Type B pancreatic cell (in vitro differentiated cells): ENCODE measurements around the gene TBX10. TPM values are rescaled to one million over a fixed set of nuclear protein-coding genes. Genes with fewer than 3 reads are reported as not detected.

ENCODE experiments used
- total RNA-seq: library from RNA; stranded (reverse); gene quantifications from 2 replicates; pipeline ENCODE4 v1.2.1, GENCODE V29; 2021; ENCODE audit warnings: low replicate concordance

TBX10 gene
- total RNA-seq, 1 donor from 2014 or later = not detected

Other genes starting within 250 kb of the TBX10 start
- 29.5 and 41.2 TPM in 2 replicates for gene RAD9A, start 247.8 kb downstream of the TBX10 start, total RNA-seq
- gene PPP1CA, start 237.9 kb downstream of the TBX10 start, total RNA-seq = 137 TPM in 2 replicates
- gene TBC1D10C, start 235.7 kb downstream of the TBX10 start, total RNA-seq = 0.87 TPM in 1 of 2 replicates, not detected in the other
- gene CARNS1, start 224.1 kb downstream of the TBX10 start, total RNA-seq = 0.31 and 1.5 TPM in 2 replicates
- gene RPS6KB2, start 211.3 kb downstream of the TBX10 start, total RNA-seq = 55.5 and 57.0 TPM in 2 replicates
- gene PTPRCAP, start 202.1 kb downstream of the TBX10 start, total RNA-seq = 1.1 and 2.0 TPM in 2 replicates
- 77.4 and 90.2 TPM in 2 replicates for gene CORO1B, start 196.3 kb downstream of the TBX10 start, total RNA-seq
- gene GPR152, start 187.0 kb downstream of the TBX10 start, total RNA-seq = not detected in 2 replicates
- not detected in 2 replicates for gene CABP4, start 184.4 kb downstream of the TBX10 start, total RNA-seq
- gene TMEM134, start 170.5 kb downstream of the TBX10 start, total RNA-seq = 41.7 and 46.6 TPM in 2 replicates
- gene AIP, start 156.7 kb downstream of the TBX10 start, total RNA-seq = 32.4 and 47.6 TPM in 2 replicates
- gene PITPNM1, start 134.4 kb downstream of the TBX10 start, total RNA-seq = 50.4 and 51.7 TPM in 2 replicates
- gene CDK2AP2, start 131.6 kb downstream of the TBX10 start, total RNA-seq = 34.9 and 37.5 TPM in 2 replicates
- gene CABP2, start 116.3 kb downstream of the TBX10 start, total RNA-seq = not detected in 2 replicates
- 1,009 and 1,011 TPM in 2 replicates for gene GSTP1, start 56.0 kb downstream of the TBX10 start, total RNA-seq
- gene NDUFV1, start 32.8 kb downstream of the TBX10 start, total RNA-seq = 220 and 226 TPM in 2 replicates
- 10.3 and 16.0 TPM in 2 replicates for gene NUDT8, start 9.8 kb downstream of the TBX10 start, total RNA-seq
- 2.2 and 5.8 TPM in 2 replicates for gene ACY3, start 11.0 kb upstream of the TBX10 start, total RNA-seq
- 4.8 and 9.4 TPM in 2 replicates for gene ALDH3B2, start 34.9 kb upstream of the TBX10 start, total RNA-seq